HG03520 (cell line): ENCODE results near the gene CCDC92B.

Source experiments
- ATAC-seq: cut with Tn5 transposase; IDR thresholded peaks from one replicate; pipeline ENCODE4 v1.9.1; 2021; ENCODE audit warnings: mild to moderate bottlenecking, moderate library complexity; ENCODE audit not compliant: unreplicated experiment

CCDC92B gene

GRCh38 chr17:2779545-2779944 is 30.1 kb upstream of the CCDC92B start:
- ATAC-seq: no peak

DNA sequence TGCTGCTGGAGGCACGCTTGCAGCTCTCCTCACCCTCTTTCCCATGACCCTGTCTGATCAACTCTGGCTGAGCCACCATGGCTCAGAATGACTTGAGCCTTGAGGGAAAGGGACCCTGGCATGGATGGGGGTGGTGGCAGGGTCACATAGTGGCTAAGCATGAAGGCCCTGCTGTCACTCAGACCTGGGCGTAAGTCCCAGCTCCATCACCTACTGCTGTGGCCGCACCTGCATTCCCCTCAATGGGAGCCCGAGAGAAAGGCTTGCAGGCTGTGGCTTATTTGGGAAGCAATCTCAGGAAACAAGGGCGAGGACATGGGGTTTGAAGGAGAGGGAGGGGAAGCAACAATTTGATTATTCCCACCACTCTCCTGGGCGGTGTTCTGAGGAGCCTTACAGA is 29.0 kb upstream of the CCDC92B start:
- ATAC-seq: no peak

GRCh38 chr17:2777242-2777867 is 27.9 kb upstream of the CCDC92B start:
- ATAC-seq: no peak

GRCh38 chr17:2776589-2777241 is 27.3 kb upstream of the CCDC92B start:
- ATAC-seq: no peak

GRCh38 chr17:2775206-2775605 is 25.8 kb upstream of the CCDC92B start:
- no peak for ATAC-seq

- ATAC-seq: no peak
These were observed 20.7 kb upstream of the CCDC92B start for GRCh38 chr17:2770129-2770528.

- no peak for ATAC-seq
These were observed 9.4 kb upstream of the CCDC92B start for GRCh38 chr17:2758870-2759269.

DNA sequence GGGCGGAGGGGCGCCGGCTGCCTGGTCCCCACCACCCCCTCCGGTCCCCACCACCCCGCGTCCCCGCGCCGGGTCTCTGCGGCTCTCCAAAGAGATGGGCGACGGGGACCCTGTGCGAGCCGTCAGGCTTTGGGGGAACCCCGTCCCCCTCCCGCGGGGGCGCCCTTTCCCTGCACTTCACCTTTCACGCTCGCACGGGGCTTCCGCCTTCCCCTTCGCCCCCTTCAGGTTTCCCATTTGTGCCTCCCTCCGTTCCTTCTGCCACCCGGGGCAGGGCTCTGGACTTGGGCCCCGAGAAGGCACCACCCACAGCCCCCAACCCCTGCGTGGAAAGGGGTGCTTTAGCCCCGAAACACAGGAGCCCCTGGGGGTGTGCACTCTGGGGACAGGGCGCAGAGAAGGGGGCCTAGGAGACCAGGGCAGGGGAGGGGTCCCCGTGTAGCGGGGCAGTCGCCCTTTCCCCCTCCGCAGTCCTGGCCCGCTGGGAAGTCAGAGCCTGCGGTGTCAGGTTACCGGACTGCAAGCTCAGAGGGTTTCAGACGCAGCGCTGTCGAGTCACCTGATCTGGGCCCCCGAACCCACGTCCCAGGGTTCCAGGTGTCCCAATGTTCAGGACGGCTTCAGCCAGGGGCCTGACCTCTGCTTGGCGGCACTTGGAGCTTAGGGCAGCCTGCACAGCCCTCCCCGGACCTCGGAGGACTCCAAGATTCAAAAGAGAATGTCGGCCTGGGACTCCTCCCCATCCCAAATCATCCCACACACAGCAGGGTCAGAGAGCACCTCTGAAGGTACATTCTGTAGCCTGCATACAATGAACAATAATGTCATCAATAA is 6.7 kb upstream of the CCDC92B start:
- ATAC-seq: no peak

- ATAC-seq: no peak
These were observed 2.0 kb upstream of the CCDC92B start for GRCh38 chr17:2751491-2751890.

DNA sequence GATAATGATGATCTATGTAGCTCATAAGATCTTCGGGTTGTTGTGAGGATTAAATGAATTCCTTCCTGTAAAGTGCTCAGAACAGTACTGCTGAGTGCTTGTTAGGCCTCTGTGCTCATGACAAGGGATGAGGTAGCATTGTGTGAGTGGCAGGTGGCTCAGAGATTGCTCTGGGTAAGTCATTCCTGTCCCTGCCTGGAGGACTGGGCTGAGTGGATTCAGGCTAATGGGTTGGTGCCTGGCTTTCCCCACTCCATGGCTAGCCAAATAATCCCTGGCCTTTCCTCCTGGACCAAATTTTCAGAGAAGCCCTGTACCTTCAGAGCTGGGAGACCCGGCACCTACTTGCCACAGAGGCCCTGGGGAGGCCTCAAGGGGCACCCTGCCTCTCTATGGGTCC is 1.3 kb upstream of the CCDC92B start:
- ATAC-seq: no peak

DNA sequence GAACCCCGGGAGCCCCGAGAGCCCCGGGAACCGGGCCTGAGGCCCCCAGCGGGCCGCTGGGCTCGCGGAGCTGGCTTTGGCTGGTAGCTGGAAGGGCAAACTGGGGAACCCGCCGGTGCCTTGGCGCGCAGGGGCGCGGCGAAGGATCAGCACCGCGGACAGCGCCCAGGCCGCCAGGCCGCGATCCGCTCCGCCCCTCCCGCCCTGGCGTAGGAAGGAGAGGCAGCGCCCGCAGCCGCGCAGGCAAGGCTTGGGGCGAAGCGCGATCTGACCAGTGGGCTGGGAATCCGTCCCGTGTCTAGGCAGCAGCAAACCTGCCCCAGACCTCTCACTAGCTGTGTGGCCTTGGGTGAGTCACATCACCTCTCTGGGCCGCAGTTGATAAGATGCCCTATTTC is 331 bp upstream of the CCDC92B start:
- no peak for ATAC-seq

DNA sequence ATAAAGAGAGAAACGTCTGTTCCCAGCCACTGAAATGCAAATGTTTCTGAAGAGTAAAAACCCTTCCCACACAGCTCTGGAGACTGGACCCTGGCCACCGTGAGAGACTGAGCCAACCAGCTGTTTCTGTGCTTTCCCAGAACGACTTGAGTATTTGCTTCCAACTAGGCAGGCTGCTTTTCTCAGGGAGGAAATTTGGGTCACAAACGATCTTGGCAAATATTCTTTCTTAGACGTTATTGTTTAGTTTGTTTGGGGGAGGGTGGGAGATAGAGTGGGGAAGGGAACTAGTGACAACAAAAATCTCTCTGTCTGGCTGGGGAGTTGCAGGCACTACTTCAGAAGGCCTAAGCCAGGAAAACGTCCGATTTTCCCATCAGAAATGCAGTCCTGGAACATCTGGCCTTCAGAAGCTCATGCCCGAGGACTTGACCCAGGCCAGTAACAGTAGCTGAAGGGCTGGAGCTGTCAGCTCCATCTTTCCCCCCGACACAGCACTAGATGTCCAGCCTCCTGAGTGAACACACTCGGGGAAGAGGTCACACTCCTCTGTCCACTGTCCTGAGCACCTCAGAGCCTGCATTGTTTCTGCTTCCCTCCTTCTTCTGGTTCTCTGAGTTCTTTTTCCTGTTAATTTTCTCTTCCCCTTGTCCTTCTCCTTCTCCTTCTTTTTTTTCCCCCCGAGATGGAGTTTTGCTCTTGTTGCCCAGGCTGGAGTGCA is 4.0 kb downstream of the CCDC92B start:
- ATAC-seq: no peak

GRCh38 chr17:2737693-2738092 is 11.8 kb downstream of the CCDC92B start:
- no peak for ATAC-seq

GRCh38 chr17:2736956-2737355 is 12.5 kb downstream of the CCDC92B start:
- ATAC-seq: no peak

DNA sequence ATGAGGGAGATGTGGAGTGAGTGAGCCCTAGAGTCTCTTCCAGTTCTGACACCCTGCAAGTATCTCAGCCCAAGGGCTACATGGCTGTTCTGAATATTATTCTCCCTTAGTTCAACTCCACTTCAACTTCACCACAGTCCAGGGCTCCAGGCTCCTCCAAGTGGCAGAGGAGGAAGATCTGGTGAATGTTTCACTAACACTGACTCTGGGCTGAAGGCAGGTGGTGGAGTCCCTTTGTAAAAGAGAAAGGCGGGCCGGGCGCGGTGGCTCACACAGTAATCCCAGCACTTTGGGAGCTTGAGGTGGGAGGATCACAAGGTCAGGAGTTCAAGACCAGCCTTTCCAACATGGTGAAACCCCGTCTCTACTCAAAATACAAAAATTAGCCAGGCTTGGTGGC is 13.6 kb downstream of the CCDC92B start:
- ATAC-seq: no peak

- no peak for ATAC-seq
These were observed 14.5 kb downstream of the CCDC92B start for GRCh38 chr17:2734939-2735338.

DNA sequence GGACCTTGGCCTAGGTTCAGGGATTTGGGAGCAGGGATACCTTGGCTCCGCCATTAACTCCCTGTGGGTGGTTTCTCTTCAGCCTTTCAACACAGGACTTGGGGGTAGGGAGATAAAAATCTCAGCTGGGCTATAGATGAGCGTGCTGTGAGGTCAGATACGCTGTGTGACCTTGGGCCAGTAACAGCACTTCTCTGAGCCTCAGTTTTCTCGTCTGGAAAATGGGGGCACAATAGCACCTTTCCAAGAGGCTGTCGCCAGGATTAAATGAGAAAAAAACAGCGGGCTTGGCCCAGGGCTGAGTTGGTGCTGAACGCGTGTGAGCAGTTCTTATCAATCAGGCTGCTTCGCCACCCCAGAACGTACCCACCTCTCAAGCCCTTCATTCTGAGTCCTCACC is 17.6 kb downstream of the CCDC92B start:
- ATAC-seq: no peak

GRCh38 chr17:2730764-2731353 is 18.6 kb downstream of the CCDC92B start:
- no peak for ATAC-seq

DNA sequence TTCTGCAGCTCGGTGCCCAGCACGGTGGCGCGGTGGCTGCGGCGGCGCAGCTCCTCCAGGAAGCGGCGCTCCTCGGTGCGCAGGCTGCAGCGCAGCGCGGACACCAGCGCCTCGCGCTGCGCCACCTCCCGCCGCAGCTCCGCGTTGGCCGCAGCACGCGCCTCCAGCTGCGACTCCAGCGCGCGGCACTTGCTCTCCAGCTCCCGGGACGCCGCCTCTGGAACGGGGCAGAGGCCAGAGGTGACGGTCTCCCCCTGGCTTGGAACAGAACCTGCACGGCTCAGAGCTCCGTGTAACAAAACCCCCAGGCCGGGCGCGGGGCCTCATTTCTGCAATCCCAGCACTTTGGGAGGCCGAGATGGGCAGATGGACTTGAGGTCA is 24.7 kb downstream of the CCDC92B start:
- no peak for ATAC-seq

DNA sequence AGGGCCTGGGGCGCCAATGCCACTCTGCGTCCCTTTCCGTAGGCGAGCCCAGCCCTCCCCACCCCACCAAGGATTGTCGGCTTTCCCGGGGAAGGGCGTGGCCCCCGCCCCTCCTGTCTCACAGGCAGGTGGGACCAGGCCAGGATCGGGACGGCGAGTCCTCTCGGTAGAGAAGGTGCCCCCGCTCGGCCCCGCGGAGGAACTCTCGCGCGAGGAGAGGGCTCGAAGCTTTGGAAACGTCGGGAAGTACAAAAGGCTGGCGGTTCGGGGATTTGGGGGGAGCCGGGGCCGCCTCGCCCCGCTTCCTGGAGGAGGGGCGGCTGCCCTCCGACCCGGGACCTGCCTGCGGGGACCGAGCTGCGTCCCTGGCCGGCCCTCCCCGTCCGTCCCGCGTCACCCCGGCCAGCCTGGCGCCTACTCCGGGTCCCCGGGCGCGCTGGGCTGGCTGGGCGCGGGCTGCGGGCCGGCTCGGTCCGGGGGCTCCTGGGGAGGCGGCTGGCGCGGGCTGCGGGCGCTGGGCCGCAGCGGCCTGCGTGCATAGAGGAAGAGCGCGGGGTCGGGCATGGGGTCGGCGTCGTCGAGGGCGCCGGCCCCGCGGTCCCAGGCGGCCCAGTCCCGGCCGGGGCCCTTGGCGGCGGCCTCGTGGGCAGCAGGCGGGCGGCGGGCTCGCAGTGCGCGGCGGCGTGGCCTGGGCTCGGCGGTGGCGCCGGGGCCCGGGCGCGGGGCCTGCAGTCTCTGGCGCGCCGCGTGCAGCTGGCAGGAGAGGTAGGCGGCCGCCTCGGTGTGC is 25.3 kb downstream of the CCDC92B start:
- ATAC-seq: no peak
